ENCODE results near the gene PRRG4. TPM values are rescaled to one million over a fixed set of nuclear protein-coding genes. Genes with fewer than 3 reads are reported as not detected.

The PRRG4 gene
- polyA plus RNA-seq, 1 experiment: not detected

DNA sequence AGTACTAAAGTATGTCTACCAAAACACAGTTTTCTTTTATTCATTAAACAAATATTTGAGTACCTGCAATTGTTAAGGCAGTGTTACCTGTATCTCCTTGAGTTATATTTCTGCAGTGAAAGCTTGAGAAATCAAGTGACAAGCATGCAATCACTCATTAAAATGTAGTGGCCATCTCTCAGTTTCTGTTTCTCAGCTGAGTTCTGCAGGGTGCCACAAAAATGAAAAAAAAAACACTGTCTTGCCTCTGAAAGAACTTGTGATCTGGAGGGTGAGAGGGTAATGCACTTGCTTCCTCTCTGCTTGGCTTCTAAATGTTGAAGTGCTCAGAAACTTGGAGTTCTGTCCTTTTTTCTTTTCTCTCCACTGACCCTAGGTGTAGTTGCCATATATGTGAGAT lies 69.7 kb downstream of the PRRG4 start:
- CTCF ChIA-PET: no interaction called here
- POLR2A ChIA-PET: no interaction called here
- TF ChIP-seq, protein P1, sequence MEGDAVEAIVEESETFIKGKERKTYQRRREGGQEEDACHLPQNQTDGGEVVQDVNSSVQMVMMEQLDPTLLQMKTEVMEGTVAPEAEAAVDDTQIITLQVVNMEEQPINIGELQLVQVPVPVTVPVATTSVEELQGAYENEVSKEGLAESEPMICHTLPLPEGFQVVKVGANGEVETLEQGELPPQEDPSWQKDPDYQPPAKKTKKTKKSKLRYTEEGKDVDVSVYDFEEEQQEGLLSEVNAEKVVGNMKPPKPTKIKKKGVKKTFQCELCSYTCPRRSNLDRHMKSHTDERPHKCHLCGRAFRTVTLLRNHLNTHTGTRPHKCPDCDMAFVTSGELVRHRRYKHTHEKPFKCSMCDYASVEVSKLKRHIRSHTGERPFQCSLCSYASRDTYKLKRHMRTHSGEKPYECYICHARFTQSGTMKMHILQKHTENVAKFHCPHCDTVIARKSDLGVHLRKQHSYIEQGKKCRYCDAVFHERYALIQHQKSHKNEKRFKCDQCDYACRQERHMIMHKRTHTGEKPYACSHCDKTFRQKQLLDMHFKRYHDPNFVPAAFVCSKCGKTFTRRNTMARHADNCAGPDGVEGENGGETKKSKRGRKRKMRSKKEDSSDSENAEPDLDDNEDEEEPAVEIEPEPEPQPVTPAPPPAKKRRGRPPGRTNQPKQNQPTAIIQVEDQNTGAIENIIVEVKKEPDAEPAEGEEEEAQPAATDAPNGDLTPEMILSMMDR (IDR thresholded peaks at IDR 0.05; ENCODE audit: insufficient read depth, low read depth, low read length): no peak
- H3K36me3 ChIP-seq (ENCODE audit: control insufficient read depth, insufficient read depth, low read length): peaks cover 2% of the 10 kb centered on the region
- H3K4me3 ChIP-seq (ENCODE audit: low read depth, low read length): no peak overlapping the region
- DNase-seq (ENCODE audit: low read depth): no peak
- H3K27me3 ChIP-seq (ENCODE audit: control insufficient read depth, insufficient read depth, low read length): no peaks in the 10 kb centered on the region

DNA sequence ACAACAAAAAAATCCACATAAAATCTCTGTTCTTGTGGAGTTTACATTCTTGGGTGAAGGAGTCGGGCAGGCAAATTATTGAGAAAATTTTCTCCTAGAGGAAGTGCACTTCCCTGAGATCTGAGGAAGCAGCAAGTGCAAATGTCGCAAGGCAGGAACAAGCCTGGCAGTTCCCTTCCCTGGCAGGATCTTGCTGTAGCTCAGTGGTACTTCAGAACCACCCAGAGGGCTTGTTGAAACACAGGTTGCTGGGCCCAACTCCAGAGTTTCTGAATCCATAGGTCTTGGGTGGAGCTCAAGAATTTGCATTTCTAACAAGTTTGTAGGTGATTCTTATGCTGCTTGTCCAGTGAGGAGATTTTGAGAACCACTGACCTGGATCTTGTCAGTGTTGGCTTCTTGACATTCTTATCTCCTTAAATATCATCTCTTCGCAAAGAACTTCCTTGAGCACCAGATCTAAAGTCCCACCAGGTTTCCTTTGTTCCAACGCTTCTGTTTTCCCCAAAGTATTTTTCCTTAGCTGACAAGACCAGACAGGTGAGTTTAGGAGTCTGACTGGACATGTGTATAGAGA lies 72.5 kb downstream of the PRRG4 start:
- TF ChIP-seq, protein P1 (IDR thresholded peaks at IDR 0.05; ENCODE audit: insufficient read depth, low read depth, low read length): no peak
- no peak overlapping the region for H3K4me3 ChIP-seq (ENCODE audit: low read depth, low read length)
- DNase-seq (ENCODE audit: low read depth): no peak
- ChIA-PET CTCF (interaction anchor here (1.2 to 2.0 kb wide), 2 partner anchors 10 to 16 kb away, joined by 4 to 5 read pairs; no protein-coding TSS in a partner anchor), POLR2A (no interaction called here)
- peaks cover 2% of the 10 kb centered on the region for H3K36me3 ChIP-seq (ENCODE audit: control insufficient read depth, insufficient read depth, low read length)
- no peaks in the 10 kb centered on the region for H3K27me3 ChIP-seq (ENCODE audit: control insufficient read depth, insufficient read depth, low read length)

DNA sequence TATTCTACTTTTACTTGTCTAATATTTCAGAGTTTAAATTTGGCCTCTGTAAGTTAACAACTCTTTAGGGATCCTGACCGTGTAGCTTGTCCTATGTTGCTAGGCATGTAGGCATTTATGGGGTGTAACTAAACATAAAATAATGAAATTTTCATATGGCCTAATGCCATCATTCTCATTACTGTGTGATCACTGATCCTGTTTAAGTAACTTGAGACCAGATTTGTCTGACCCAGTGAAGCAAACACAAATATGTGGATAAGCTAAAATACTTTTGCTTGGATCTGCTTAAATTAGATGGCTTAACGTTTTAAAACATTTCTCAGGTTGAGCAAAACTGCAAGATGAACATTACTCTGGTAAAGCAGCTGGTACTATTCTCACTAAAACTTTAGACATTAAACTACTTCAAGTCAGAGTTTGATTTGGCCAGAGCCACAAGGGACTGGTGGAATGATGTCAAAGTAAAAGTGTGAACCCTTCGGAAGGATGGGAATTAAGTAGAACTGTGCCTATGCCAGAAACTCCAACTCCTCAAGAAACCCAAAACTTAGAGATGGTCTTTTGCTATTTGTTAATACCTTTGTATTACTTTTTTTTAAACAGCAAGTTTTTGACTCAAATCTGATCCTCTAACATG lies 75.4 kb downstream of the PRRG4 start:
- TF ChIP-seq, protein P1 (IDR thresholded peaks at IDR 0.05; ENCODE audit: insufficient read depth, low read depth, low read length): no peak
- CTCF ChIA-PET: interaction anchor here (0.6 to 1.4 kb wide), 3 partner anchors 8 to 63 kb away, joined by 3 read pairs; no protein-coding TSS in a partner anchor
- DNase-seq (ENCODE audit: low read depth): no peak
- Histone ChIP-seq H3K4me3 (ENCODE audit: low read depth, low read length) (no peak overlapping the region), H3K27me3 (ENCODE audit: control insufficient read depth, insufficient read depth, low read length) (no peaks in the 10 kb centered on the region), H3K36me3 (ENCODE audit: control insufficient read depth, insufficient read depth, low read length) (peaks cover 2% of the 10 kb centered on the region; the same call in 1 of the 2 replicates)
- POLR2A ChIA-PET: no interaction called here

Other genes starting within 250 kb of the PRRG4 start
- gene EIF3M, start 246.1 kb upstream of the PRRG4 start, polyA plus RNA-seq (2011; rRNA removed): 202 and 394 TPM in 2 replicates
- gene CCDC73, start 35.3 kb upstream of the PRRG4 start, polyA plus RNA-seq (2011; rRNA removed): not detected in 2 replicates
- gene QSER1, start 62.9 kb downstream of the PRRG4 start, polyA plus RNA-seq (2011; rRNA removed): 3.9 and 8.2 TPM in 2 replicates
- gene DEPDC7, start 186.0 kb downstream of the PRRG4 start, polyA plus RNA-seq (2011; rRNA removed): 4.2 and 7.6 TPM in 2 replicates
- 20.2 and 23.4 TPM in 2 replicates for gene TCP11L1, start 209.6 kb downstream of the PRRG4 start, polyA plus RNA-seq (2011; rRNA removed)